VCaP (cell line): Measurements from ENCODE around the gene TMEM89.

Experiments
- H3K27ac ChIP-seq: fragments of 450-650 bp; 2 replicates; pipeline ENCODE4 v1.5.1; 2017
- TF ChIP-seq, protein P1 (sequence below): fragments of 450-650 bp; conservative IDR thresholded peaks from 2 replicates; pipeline ENCODE4 v1.5.1; 2017; ENCODE audit warnings: mild to moderate bottlenecking, moderate library complexity

TMEM89 gene

DNA sequence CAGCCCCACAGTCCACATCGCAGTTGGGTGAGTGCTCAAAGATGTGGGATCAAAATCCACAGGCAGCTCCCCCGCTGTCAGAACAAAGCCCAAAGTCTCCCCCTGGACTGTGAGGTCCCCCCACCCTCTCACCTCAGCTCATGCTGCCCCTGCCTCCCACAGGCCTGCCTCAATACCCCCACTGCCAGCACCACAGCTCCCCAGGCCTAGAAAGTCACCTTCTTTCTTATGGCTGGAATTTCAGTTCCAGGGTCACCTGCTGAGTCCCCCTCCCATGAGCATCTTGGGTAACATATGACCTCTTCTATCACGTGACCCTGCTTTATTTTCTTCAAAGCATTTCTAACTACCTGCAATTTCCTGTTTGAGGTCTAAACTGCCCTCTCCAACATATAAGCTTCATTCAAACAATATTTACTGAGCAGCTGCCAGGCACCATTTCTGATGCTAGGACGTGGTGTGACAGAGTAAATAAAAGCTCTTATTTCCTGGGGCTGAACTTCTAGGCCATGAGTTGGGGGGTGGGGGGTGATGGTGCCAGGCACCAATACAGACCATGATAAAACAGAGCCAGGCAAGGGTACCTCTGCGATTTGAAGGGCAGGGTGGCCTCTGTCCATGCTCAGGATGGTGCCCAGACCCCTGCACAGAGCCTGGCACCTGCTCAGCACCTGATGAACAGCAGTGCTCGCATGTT, 2.4 kb upstream of the TMEM89 start:
- H3K27ac ChIP-seq = peak overlapping the region; percentile 95
- TF ChIP-seq, protein P1, sequence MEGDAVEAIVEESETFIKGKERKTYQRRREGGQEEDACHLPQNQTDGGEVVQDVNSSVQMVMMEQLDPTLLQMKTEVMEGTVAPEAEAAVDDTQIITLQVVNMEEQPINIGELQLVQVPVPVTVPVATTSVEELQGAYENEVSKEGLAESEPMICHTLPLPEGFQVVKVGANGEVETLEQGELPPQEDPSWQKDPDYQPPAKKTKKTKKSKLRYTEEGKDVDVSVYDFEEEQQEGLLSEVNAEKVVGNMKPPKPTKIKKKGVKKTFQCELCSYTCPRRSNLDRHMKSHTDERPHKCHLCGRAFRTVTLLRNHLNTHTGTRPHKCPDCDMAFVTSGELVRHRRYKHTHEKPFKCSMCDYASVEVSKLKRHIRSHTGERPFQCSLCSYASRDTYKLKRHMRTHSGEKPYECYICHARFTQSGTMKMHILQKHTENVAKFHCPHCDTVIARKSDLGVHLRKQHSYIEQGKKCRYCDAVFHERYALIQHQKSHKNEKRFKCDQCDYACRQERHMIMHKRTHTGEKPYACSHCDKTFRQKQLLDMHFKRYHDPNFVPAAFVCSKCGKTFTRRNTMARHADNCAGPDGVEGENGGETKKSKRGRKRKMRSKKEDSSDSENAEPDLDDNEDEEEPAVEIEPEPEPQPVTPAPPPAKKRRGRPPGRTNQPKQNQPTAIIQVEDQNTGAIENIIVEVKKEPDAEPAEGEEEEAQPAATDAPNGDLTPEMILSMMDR = no peak

DNA sequence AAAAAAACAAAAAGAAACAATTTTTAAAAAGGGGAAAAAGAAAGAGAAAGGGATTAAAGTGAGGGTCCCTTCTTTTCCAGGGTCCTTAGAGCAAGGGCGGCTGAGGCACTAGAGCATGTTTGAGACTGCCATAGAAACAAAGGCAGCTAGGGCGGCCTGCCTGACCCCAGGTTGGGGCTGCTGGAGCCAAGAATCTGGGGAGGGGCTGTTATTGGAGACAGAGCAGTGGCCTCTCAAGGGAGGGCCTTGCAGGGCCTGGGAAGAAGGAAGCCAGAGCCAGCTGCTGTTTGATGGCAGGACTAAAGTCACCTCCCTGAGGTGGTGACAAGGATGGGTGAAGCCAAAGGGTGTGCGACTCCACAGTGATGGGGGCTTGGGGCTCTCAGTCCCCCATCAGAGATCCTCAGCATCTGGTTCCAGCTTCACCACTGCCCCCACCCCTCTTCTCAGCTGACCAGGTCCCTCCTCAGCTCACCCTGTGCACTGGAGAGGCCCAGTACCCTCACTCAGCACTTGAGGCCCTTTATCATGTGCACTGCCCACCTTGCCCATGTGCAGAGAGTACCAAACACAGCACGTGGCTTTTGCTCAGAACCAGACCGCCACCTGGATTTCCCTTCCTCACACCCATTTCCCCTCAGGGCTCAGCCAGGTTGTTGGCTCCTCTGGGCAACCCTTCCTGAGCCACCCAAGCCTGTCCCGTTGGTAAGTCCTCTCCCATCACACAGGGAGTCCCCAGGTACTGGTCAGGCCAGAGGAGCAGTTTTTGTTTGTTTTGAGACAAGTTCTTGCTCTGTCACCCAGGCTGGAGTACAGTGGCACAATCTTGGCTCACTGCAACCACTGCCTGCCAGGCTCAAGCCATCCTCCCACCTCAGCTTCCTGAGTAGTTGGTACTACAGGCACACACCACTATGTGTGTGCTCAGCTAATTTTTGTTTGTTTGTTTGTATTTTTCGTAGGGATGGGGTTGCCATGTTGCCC, 1.7 kb downstream of the TMEM89 start:
- TF ChIP-seq, protein P1 = no peak
- peak overlapping the region; percentile 27; the same call in 1 of the 2 replicates for H3K27ac ChIP-seq

DNA sequence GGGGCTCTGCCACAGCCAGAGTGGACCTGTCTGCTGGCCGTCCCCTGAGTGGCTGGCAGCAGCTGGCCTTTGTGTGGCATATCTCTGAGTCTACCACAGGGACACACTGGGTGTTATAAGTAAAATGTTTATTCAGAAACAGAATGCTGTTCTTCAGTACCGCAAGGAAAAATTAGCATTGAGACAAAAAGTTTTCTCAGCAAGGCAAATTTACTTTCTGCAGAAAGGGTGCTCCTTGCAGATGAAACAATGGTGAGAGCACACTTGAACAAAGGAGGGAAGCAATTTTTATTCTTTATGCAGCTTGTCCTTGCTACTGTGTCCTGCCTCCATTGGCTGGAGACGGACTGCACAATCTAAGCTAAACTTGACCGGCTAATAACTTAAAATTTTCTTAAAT, 4.0 kb downstream of the TMEM89 start:
- peak overlapping the region; percentile 27 for H3K27ac ChIP-seq
- TF ChIP-seq, protein P1 = no peak

DNA sequence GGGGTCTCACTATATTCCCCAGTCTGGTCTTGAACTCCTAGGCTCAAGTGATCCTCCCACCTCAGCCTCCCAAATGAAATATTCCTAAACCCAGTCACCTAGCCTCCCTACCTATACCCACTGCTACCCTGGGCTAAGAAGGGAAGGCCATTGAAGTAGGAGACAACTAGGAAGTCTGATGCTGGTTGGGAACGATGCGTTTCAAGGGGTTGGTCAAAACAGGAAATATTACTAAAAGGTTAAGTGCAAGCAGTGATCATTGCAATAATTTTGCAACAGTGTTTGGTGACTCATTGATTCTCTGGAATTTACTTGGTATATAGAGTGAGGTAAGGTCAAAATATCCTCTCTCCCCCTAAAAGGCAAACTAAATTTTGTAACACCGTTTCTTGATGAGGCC, 7.5 kb downstream of the TMEM89 start:
- TF ChIP-seq, protein P1 = no peak
- H3K27ac ChIP-seq = no peak overlapping the region

DNA sequence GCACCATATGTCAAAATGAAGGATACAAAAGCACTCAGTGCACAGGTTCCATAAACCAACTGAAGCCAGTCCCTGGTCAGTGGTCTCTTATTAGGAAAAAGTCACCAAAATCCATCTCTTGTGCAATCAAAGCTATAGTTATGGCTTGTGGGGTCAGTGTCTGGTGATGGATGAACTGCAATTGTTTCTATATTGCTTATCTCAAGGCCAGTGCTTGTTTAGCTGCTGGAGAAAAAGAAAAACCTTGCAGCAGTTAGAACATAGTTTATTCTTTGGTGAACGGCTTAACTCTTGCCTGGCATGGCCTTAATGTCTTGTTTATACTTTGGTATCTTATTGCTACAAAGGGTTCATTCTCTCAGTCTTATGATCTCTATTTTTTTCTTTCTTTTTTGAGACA, 9.3 kb downstream of the TMEM89 start:
- no peak overlapping the region for H3K27ac ChIP-seq
- TF ChIP-seq, protein P1 = no peak

DNA sequence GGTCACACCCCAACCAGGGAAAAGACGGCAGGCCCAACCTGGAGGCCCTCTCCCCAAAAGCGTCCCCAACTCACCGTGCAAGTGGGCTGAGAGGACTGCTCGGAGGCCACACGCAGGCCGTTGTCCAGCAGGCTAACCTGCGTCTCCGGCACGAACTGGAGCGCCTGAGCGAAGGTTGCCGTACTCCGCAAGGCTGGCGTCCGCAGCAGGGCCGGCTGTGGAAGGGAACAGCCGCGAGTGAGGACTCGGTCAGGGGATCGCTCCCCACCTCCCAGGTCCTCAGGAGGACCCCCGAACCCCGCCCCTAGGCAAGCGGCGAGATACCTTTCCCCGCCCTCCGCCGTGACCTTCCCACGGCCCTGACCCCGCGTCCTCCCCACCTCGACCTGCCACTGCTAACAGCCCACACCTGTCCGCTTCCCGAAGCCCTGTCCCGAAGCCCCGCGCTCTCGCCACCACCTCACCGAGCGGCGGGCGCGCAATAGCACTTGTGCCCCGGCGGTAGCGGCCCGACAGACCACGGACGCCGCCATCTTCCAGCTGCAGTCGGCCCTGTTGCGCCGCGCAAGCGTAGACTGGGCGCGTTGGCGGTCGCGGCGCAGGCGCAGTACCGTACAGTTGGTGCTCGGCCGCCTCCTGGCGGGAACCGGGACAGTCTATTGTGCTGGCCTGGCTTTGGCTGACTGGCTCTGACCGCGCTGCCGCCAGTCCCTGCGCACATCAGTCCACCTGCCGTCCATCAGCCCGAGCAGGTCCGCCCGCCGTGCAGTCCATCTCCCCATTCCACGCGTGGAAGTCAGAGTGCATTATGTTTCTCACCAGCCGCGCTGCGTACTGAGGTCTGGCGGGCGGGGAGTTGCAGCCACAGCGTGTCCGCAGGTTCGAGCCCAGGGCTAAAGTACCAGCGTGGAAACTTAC, 12.2 kb downstream of the TMEM89 start, which contains the start of gene UQCRC1:
UQCRC1 (minus strand) TSS at position 559 of the 918 bp plus-strand sequence; CDS start at position 533, 26 bp downstream.
- H3K27ac ChIP-seq = peak within 1 kb of the TSS; percentile 90
- TF ChIP-seq, protein P1 = peak; percentile 84
